Trophoblast cell (in vitro differentiated cells and primary cell): Measurements from ENCODE around the gene COL4A2.

Experiments
- DNase-seq, 2 donors: peaks; one replicate each; pipeline ENCODE4 v3.0.0-alpha.2; 2016
- H2AFZ ChIP-seq: 2 replicates; pipeline ENCODE4 v1.6.1; 2013; ENCODE audit warnings: low read length, moderate library complexity, mild to moderate bottlenecking; ENCODE audit not compliant: insufficient read depth, poor library complexity
- H2AK5ac ChIP-seq: 2 replicates; pipeline ENCODE4 v1.6.1; 2013; ENCODE audit warnings: mild to moderate bottlenecking, low read length
- H2BK120ac ChIP-seq: 2 replicates; pipeline ENCODE4 v1.6.1; 2013; ENCODE audit warnings: low read length, mild to moderate bottlenecking, moderate library complexity; ENCODE audit not compliant: insufficient read depth, poor library complexity
- H2BK12ac ChIP-seq: 2 replicates; pipeline ENCODE4 v1.6.1; 2013; ENCODE audit warnings: mild to moderate bottlenecking, low read length, moderate library complexity
- H2BK5ac ChIP-seq: 2 replicates; pipeline ENCODE4 v1.6.1; 2013; ENCODE audit warnings: low read length, low read depth, moderate library complexity, mild to moderate bottlenecking; ENCODE audit not compliant: poor library complexity
- H3K14ac ChIP-seq: 2 replicates; pipeline ENCODE4 v1.6.1; 2013; ENCODE audit warnings: mild to moderate bottlenecking, low read length
- H3K18ac ChIP-seq: 2 replicates; pipeline ENCODE4 v1.6.1; 2013; ENCODE audit warnings: mild to moderate bottlenecking, low read length
- H3K23ac ChIP-seq: 2 replicates; pipeline ENCODE4 v1.6.1; 2013; ENCODE audit warnings: low read length
- H3K27ac ChIP-seq: 2 replicates; pipeline ENCODE4 v1.5.1; 2013; ENCODE audit warnings: low read depth, mild to moderate bottlenecking, inconsistent platforms, low read length, moderate library complexity
- H3K27me3 ChIP-seq: 2 replicates; pipeline ENCODE4 v1.6.1; 2013; ENCODE audit warnings: inconsistent platforms, mild to moderate bottlenecking, low read length, moderate library complexity; ENCODE audit not compliant: insufficient read depth
- H3K36me3 ChIP-seq, 2 experiments: 1 replicate in 1 of 2; 2 replicates in 1 of 2; pipeline ENCODE4 v1.6.1; 2013; ENCODE audit warnings: low read length in 2 of 2, mild to moderate bottlenecking in 2 of 2, moderate library complexity in 1 of 2; ENCODE audit not compliant: insufficient read depth in 2 of 2, control insufficient read depth in 1 of 2
- H3K4ac ChIP-seq: 2 replicates; pipeline ENCODE4 v1.6.1; 2013; ENCODE audit warnings: low read depth, mild to moderate bottlenecking, low read length, moderate library complexity
- H3K4me1 ChIP-seq, 2 experiments: 1 replicate in 1 of 2; 2 replicates in 1 of 2; pipeline ENCODE4 v1.6.1; 2013; ENCODE audit warnings: low read length in 2 of 2, mild to moderate bottlenecking in 2 of 2, moderate library complexity in 1 of 2; ENCODE audit not compliant: insufficient read depth in 2 of 2, control insufficient read depth in 1 of 2
- H3K4me2 ChIP-seq: 2 replicates; pipeline ENCODE4 v1.6.1; 2013; ENCODE audit warnings: inconsistent platforms, mild to moderate bottlenecking, low read length, moderate library complexity
- H3K4me3 ChIP-seq: 2 replicates; pipeline ENCODE4 v1.5.1; 2013; ENCODE audit warnings: mild to moderate bottlenecking, low read depth, low read length, inconsistent platforms
- H3K79me1 ChIP-seq: one replicate; pipeline ENCODE4 v1.6.1; 2013; ENCODE audit warnings: low read length
- H3K79me2 ChIP-seq: 2 replicates; pipeline ENCODE4 v1.6.1; 2013; ENCODE audit warnings: low read length, mild to moderate bottlenecking; ENCODE audit not compliant: control insufficient read depth, insufficient read depth, poor library complexity
- H3K9ac ChIP-seq: 2 replicates; pipeline ENCODE4 v1.6.1; 2013; ENCODE audit warnings: mild to moderate bottlenecking, low read length
- H3K9me3 ChIP-seq: 2 replicates; pipeline ENCODE4 v1.6.1; 2013; ENCODE audit warnings: low read depth, mild to moderate bottlenecking, control low read depth, inconsistent platforms, low read length; ENCODE audit not compliant: insufficient read depth
- H4K12ac ChIP-seq: 2 replicates; pipeline ENCODE4 v1.6.1; 2013; ENCODE audit warnings: low read depth, mild to moderate bottlenecking, low read length, moderate library complexity
- H4K8ac ChIP-seq: 2 replicates; pipeline ENCODE4 v1.6.1; 2013; ENCODE audit warnings: low read depth, mild to moderate bottlenecking, low read length, moderate library complexity
- H4K91ac ChIP-seq: one replicate; pipeline ENCODE4 v1.6.1; 2013; ENCODE audit warnings: low read depth, mild to moderate bottlenecking, low read length, moderate library complexity
- WGBS: extraction: QIAGEN DNeasy Blood & Tissue Kit; methylation state at CpG from one replicate; pipeline ENCODE4 v1.1.7; 2013; ENCODE audit warnings: missing lambda C conversion rate; ENCODE audit not compliant: insufficient read length, insufficient coverage; ENCODE audit errors: extremely low coverage; 5-methylcytosine and 5-hydroxymethylcytosine counted together

Gene COL4A2

DNA sequence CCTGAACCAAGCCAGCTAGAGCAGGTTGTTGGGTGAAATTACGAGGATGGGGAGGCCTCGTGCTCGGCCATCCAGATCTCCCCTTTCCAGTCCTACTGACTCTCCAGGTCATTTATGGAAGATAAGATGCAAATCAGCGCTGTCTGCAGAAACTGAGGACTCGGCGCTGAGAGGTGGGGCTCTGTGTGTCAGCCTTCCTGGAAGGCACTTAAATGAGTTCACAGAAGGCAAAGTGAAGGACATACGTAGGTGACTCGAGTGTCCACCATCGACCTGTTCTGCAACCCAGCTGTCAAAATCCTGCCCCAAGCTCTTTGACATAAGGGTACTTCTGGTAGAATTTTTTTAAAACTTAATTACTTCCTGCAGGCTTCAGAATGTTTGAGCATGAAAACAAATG lies 168.0 kb downstream of the COL4A2 start:
- Histone ChIP-seq H2BK120ac (no peak overlapping the region), H4K12ac (no peak overlapping the region), H3K4ac (no peak overlapping the region), H3K23ac (no peak overlapping the region), H3K14ac (no peak overlapping the region), H3K4me1 (peaks cover 6 to 12% of the 10 kb centered on the region in 2 experiments), H3K4me2 (no peak overlapping the region), H2AK5ac (no peak overlapping the region), H3K18ac (no peak overlapping the region), H3K27me3 (no peaks in the 10 kb centered on the region), H2BK12ac (no peak overlapping the region), H3K79me2 (no peaks in the 10 kb centered on the region), H4K8ac (no peak overlapping the region), H3K27ac (no peak overlapping the region), H3K9ac (no peak overlapping the region), H4K91ac (no peak overlapping the region), H2BK5ac (no peak overlapping the region), H3K79me1 (peaks cover 6% of the 10 kb centered on the region), H3K36me3 (peaks cover 71 to 84% of the 10 kb centered on the region in 2 experiments), H3K9me3 (peaks cover 10% of the 10 kb centered on the region), H3K4me3 (no peak overlapping the region), H2AFZ (no peak overlapping the region)
- no peak for DNase-seq
- WGBS: no CpG with 5 or more reads among the region's 9 CpGs

DNA sequence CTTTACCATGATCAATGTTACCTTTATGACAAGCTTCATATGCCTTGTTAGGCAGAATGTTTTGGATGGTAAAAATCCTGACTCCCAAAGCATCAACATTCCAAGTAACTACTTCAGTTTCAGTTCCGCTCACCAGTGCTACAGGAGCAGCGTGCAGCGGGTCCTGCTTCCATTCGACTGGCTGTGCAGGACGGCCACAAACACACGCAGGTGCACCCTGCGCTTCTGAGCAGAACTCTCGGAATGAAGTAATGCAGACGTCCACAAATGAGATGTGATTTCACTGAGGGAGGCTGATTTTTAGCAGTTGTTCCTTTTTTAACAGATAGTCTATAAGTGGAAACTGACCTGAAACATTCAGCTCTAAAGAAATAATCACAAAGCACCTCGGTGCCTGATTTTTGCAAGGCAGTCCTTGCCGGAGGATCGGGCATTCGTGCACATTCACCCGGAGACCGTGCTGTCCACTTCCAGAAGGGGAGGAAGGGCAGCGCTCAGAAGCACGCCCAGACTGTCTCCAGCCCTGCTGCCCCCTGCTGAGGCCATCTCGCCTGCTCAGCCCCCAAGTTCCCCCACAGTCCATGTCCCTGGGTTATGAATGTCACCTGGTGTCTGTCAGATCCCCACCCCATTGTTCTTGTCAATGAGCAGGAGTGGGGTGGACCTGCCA lies 168.6 kb downstream of the COL4A2 start:
- Histone ChIP-seq H3K79me2 (no peaks in the 10 kb centered on the region), H3K9ac (no peak overlapping the region), H3K27ac (no peak overlapping the region), H2BK12ac (no peak overlapping the region), H3K4ac (no peak overlapping the region), H2BK120ac (no peak overlapping the region), H2BK5ac (no peak overlapping the region), H3K18ac (no peak overlapping the region), H2AK5ac (no peak overlapping the region), H3K14ac (no peak overlapping the region), H3K79me1 (peaks cover 6% of the 10 kb centered on the region), H4K8ac (no peak overlapping the region), H3K36me3 (peaks cover 73 to 84% of the 10 kb centered on the region in 2 experiments), H4K12ac (no peak overlapping the region), H3K27me3 (no peaks in the 10 kb centered on the region), H2AFZ (no peak overlapping the region), H3K4me1 (peaks cover 6 to 12% of the 10 kb centered on the region in 2 experiments), H4K91ac (no peak overlapping the region), H3K4me3 (no peak overlapping the region), H3K4me2 (no peak overlapping the region), H3K9me3 (peaks cover 10% of the 10 kb centered on the region), H3K23ac (no peak overlapping the region)
- no peak for DNase-seq
- no CpG with 5 or more reads among the region's 18 CpGs for WGBS

DNA sequence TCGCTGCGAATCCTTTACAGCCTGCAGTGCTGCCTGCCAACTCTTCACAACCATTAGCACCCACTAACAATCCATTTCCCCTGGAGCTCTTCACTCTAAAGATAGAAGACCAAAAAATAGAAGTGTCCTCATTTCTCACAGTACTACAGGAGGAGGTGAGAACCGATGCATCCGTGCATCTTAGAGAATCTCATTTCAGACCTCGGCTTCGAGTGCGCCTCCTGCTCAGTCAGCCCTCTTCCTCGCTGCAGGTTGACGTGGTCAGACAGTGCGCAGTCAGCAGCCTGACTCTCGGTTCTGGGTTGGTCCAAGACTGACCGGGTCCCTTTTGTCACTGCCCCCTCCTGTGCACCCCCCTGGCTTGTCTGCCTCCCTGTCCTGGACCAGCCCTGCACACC lies 169.1 kb downstream of the COL4A2 start:
- peak overlapping the region; percentile 18 for H3K4me3 ChIP-seq
- no peak for DNase-seq
- H2BK120ac ChIP-seq: no peak overlapping the region
- H3K14ac ChIP-seq: no peak overlapping the region
- peaks cover 71 to 82% of the 10 kb centered on the region in 2 experiments for H3K36me3 ChIP-seq
- H2BK5ac ChIP-seq: no peak overlapping the region
- H4K91ac ChIP-seq: no peak overlapping the region
- peaks cover 6 to 12% of the 10 kb centered on the region in 2 experiments for H3K4me1 ChIP-seq
- H3K27me3 ChIP-seq: no peaks in the 10 kb centered on the region
- H4K12ac ChIP-seq: no peak overlapping the region
- no peak overlapping the region for H3K23ac ChIP-seq
- no peak overlapping the region for H4K8ac ChIP-seq
- peaks cover 6% of the 10 kb centered on the region for H3K79me1 ChIP-seq
- H3K27ac ChIP-seq: no peak overlapping the region
- no peak overlapping the region for H2AFZ ChIP-seq
- peaks cover 10% of the 10 kb centered on the region for H3K9me3 ChIP-seq
- no peak overlapping the region for H3K4ac ChIP-seq
- H2BK12ac ChIP-seq: no peak overlapping the region
- H2AK5ac ChIP-seq: no peak overlapping the region
- H3K9ac ChIP-seq: no peak overlapping the region
- WGBS: no CpG with 5 or more reads among the region's 12 CpGs
- no peak overlapping the region for H3K4me2 ChIP-seq
- no peaks in the 10 kb centered on the region for H3K79me2 ChIP-seq
- H3K18ac ChIP-seq: no peak overlapping the region

DNA sequence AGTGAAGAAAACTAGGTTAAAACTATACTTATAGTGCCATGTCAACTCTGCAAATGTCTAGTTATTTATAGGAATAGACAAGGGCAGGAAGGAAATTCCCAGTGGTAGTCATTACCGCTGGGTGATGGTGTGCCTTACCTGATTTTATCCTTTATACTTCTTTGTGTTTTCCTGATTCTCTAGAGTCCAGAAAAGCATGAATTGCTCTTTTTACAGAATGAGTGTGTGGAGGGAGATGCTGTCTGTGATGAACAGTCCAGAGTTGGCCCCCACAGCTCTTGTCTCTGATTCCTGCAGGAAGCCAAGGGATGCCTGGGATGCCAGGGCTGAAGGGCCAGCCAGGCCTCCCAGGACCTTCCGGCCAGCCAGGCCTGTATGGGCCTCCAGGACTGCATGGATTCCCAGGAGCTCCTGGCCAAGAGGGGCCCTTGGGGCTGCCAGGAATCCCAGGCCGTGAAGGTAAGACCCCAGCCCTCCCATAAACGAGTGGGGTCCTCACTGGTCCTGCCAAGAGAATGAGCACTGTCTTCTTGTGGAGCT lies 170.7 kb downstream of the COL4A2 start:
- Histone ChIP-seq H3K4me3 (no peak overlapping the region), H4K8ac (no peak overlapping the region), H2BK120ac (no peak overlapping the region), H2AK5ac (no peak overlapping the region), H3K4me1 (peaks cover 6 to 12% of the 10 kb centered on the region in 2 experiments), H3K9ac (no peak overlapping the region), H3K27me3 (no peaks in the 10 kb centered on the region), H3K27ac (no peak overlapping the region), H4K91ac (no peak overlapping the region), H4K12ac (no peak overlapping the region), H3K9me3 (peaks cover 10% of the 10 kb centered on the region), H3K79me2 (no peaks in the 10 kb centered on the region), H3K18ac (no peak overlapping the region), H2BK12ac (no peak overlapping the region), H3K4me2 (no peak overlapping the region), H2AFZ (no peak overlapping the region), H3K14ac (no peak overlapping the region), H3K36me3 (peaks cover 73 to 83% of the 10 kb centered on the region in 2 experiments), H3K23ac (no peak overlapping the region), H3K79me1 (peaks cover 6% of the 10 kb centered on the region), H3K4ac (no peak overlapping the region), H2BK5ac (no peak overlapping the region)
- no peak for DNase-seq
- no CpG with 5 or more reads among the region's 4 CpGs for WGBS
